Gastroesophageal sphincter (tissue), 3 donors: Measurements from ENCODE around the gene DCTN2.
A peak's percentile ranks its signal among the peaks of the same experiment; 100 is the strongest.

ENCODE experiments used
- CTCF ChIP-seq, 4 experiments: fragments of 200-600 bp in 2 of 4; fragments of 450-650 bp in 2 of 4; sonication (generic) in 1 of 4; IDR thresholded peaks; one replicate each; pipeline ENCODE4 v1.5.1; 2017 to 2019; ENCODE audit warnings: antibody characterized with exemption in 4 of 4, mild to moderate bottlenecking in 2 of 4, moderate library complexity in 2 of 4
- EP300 ChIP-seq: sonication (generic); formaldehyde crosslinking; IDR thresholded peaks from one replicate; pipeline ENCODE4 v1.6.1; 2017; ENCODE audit warnings: antibody characterized with exemption, mild to moderate bottlenecking
- POLR2A ChIP-seq, 2 donors: fragments of 450-650 bp; IDR thresholded peaks; one replicate each; pipeline ENCODE4 v1.6.1; 2017; ENCODE audit warnings: antibody characterized with exemption in 2 of 2, mild to moderate bottlenecking in 2 of 2, moderate library complexity in 1 of 2

- TF ChIP-seq CTCF (IDR thresholded peaks at IDR 0.05) (peak in 1 of 4 experiments; percentile 9), POLR2A (IDR thresholded peaks at IDR 0.05) (peak in 1 of 2 donors; percentile 30), EP300 (no peak)
Measured at GRCh38 chr12:57546438-57547287, at the start of gene DCTN2.
